A375 (cell line): ENCODE results near the gene CRYGA. TPM values are rescaled to one million over a fixed set of nuclear protein-coding genes. Genes with fewer than 3 reads are reported as not detected.

Experiments
- total RNA-seq: library from RNA; depleted of rRNA; stranded (reverse); fragments of >200 nt; shearing (Covaris generic); gene quantifications from 2 replicates; pipeline ENCODE4 v1.2.3, GENCODE V29; 2014; rRNA removed

CRYGA gene
- total RNA-seq: not detected in 2 replicates

GRCh38 chr2:208163489-208163888, at the start of gene CRYGA:
CRYGA (minus strand) TSS chr2:208163589; CDS start chr2:208163556, 33 bp downstream.

GRCh38 chr2:208189810-208190503, 26.6 kb upstream of the CRYGA start, which contains the start of gene C2orf80:
C2orf80 (minus strand) TSS chr2:208190030; CDS start chr2:208186986, 3,044 bp downstream.

GRCh38 chr2:208146006-208146405, 17.4 kb downstream of the CRYGA start, which contains the start of gene CRYGB:
CRYGB (minus strand) TSS chr2:208146158; CDS start chr2:208146120, 38 bp downstream.

GRCh38 chr2:208129744-208130711, 33.4 kb downstream of the CRYGA start, which contains the start of gene CRYGC:
CRYGC (minus strand) TSS chr2:208129828; CDS start chr2:208129792, 36 bp downstream.

GRCh38 chr2:208124013-208124715, 39.2 kb downstream of the CRYGA start, which contains the start of gene CRYGD:
CRYGD (minus strand) TSS chr2:208124524; CDS start chr2:208124473, 51 bp downstream.

Other genes starting within 250 kb of the CRYGA start
- 4.0 and 5.8 TPM in 2 replicates for gene PLEKHM3, start 138.1 kb downstream of the CRYGA start, total RNA-seq
- not detected in 2 replicates for gene CRYGD, start 39.1 kb downstream of the CRYGA start, total RNA-seq
- gene CRYGC, start 33.8 kb downstream of the CRYGA start, total RNA-seq: not detected in 2 replicates
- not detected in 2 replicates for gene CRYGB, start 17.4 kb downstream of the CRYGA start, total RNA-seq
- gene C2orf80, start 26.4 kb upstream of the CRYGA start, total RNA-seq: not detected in 2 replicates
- gene IDH1, start 91.5 kb upstream of the CRYGA start, total RNA-seq: 45.0 and 45.1 TPM in 2 replicates
- 16.6 and 17.1 TPM in 2 replicates for gene PIKFYVE, start 102.7 kb upstream of the CRYGA start, total RNA-seq
- 0.11 TPM in 1 of 2 replicates, not detected in the other for gene PTH2R, start 243.2 kb upstream of the CRYGA start, total RNA-seq